K562 (cell line): ENCODE results near the gene KLHL24. TPM values are rescaled to one million over a fixed set of nuclear protein-coding genes. Genes with fewer than 3 reads are reported as not detected.
A peak's percentile ranks its signal among the peaks of the same experiment; 100 is the strongest.

Experiments used
- ATAC-seq: fragments of 200-7000 bp; cut with Tn5 transposase; 3 replicates; pipeline ENCODE4 v1.9.1; 2020; ENCODE audit warnings: moderate library complexity
- BruUV-seq: library from RNA; stranded (reverse); fragments of 400-500 nt; replicated peaks from 2 replicates; lab custom pipeline; 2021; lab: Mats Ljungman, UMichigan
- CTCF ChIA-PET: fragments of 300-600 bp; formaldehyde crosslinking; extraction: SDS; loops from one replicate; lab custom pipeline; 2021; ENCODE audit warnings: low intra/inter-chr PET ratio; lab: Yijun Ruan, JAX
- POLR2A ChIA-PET: fragments of 300-600, 350-650 bp; sonication (Branson Sonifier 250); formaldehyde crosslinking; extraction: SDS; loops from one replicate; lab custom pipeline; 2021; ENCODE audit warnings: antibody characterized with exemption, inconsistent platforms; lab: Yijun Ruan, JAX
- DNase-seq, 4 experiments: peaks; one replicate each; pipeline versions ENCODE4 v3.0.0 to v3.0.0-alpha.2; 2011 to 2018; ENCODE audit warnings: low spot score in 3 of 4, mixed read lengths in 3 of 4; ENCODE audit errors: extremely low read depth in 1 of 4
- FAIRE-seq: peaks from 2 replicates; lab custom pipeline; 2011; peaks lifted over from hg19 to GRCh38; lab: Jason Lieb, UNC
- H2AFZ ChIP-seq: 2 replicates; pipeline ENCODE4 v1.6.0; 2011; ENCODE audit warnings: low read depth, low read length, control low read depth, inconsistent platforms
- H3K27ac ChIP-seq: fragments of 200-600 bp; 3 replicates; pipeline ENCODE4 v1.8.0; 2011; ENCODE audit warnings: low read depth, mild to moderate bottlenecking, control low read depth, inconsistent platforms, low read length, moderate library complexity, mixed read lengths; ENCODE audit errors: extremely low read depth
- H3K27me3 ChIP-seq, 2 experiments: fragments of 300-600 bp in 1 of 2; 2 replicates in 1 of 2; 3 replicates in 1 of 2; pipeline versions ENCODE4 v1.6.0 to v1.8.0; 2011; ENCODE audit warnings: inconsistent platforms in 2 of 2, low read length in 2 of 2, mild to moderate bottlenecking in 1 of 2, mixed read lengths in 1 of 2, moderate library complexity in 1 of 2; ENCODE audit not compliant: control insufficient read depth in 2 of 2, insufficient read depth in 2 of 2
- H3K36me3 ChIP-seq: fragments of 300-600 bp; 3 replicates; pipeline ENCODE4 v1.8.0; 2011; ENCODE audit warnings: mild to moderate bottlenecking, low read length, inconsistent platforms; ENCODE audit not compliant: control insufficient read depth, insufficient read depth
- H3K4me1 ChIP-seq, 2 experiments: fragments of 200-600 bp in 1 of 2; replicated peaks in 1 of 2; 2 replicates in 1 of 2; 3 replicates in 1 of 2; pipeline versions ENCODE4 v1.5.1 to v1.8.0; 2011; ENCODE audit warnings: inconsistent platforms in 2 of 2, low read length in 2 of 2, mild to moderate bottlenecking in 1 of 2, mixed read lengths in 1 of 2, moderate library complexity in 1 of 2; ENCODE audit not compliant: control insufficient read depth in 2 of 2, insufficient read depth in 2 of 2
- H3K4me2 ChIP-seq: 2 replicates; pipeline ENCODE4 v1.6.1; 2011; ENCODE audit warnings: low read length, control low read depth, inconsistent platforms, mixed read lengths; ENCODE audit not compliant: insufficient read depth
- H3K4me3 ChIP-seq: fragments of 200-600 bp; sonication (generic), shearing (Covaris generic); 2 replicates; pipeline ENCODE4 v1.5.1; 2016; ENCODE audit warnings: control low read depth, inconsistent platforms
- H3K79me2 ChIP-seq: fragments of 200-600 bp; 3 replicates; pipeline ENCODE4 v1.8.0; 2011; ENCODE audit warnings: low read length, inconsistent platforms; ENCODE audit not compliant: control insufficient read depth, insufficient read depth
- H3K9ac ChIP-seq, 2 experiments: 2 replicates each; pipeline versions ENCODE4 v1.6.0 to v1.6.1; 2011; ENCODE audit warnings: low read depth in 2 of 2, low read length in 2 of 2, control low read depth in 1 of 2, inconsistent platforms in 1 of 2, mild to moderate bottlenecking in 1 of 2, mixed read lengths in 1 of 2; ENCODE audit not compliant: insufficient read depth in 1 of 2
- H3K9me1 ChIP-seq: one replicate; pipeline ENCODE4 v1.6.0; 2011; ENCODE audit warnings: inconsistent platforms, mild to moderate bottlenecking, low read length, moderate library complexity; ENCODE audit not compliant: control insufficient read depth, insufficient read depth
- H3K9me3 ChIP-seq: replicated peaks from 2 replicates; pipeline ENCODE4 v1.5.1; 2011; ENCODE audit warnings: low read depth, low read length, inconsistent platforms; ENCODE audit not compliant: control insufficient read depth, insufficient read depth
- H4K20me1 ChIP-seq: replicated peaks from 2 replicates; pipeline ENCODE4 v1.6.1; 2011; ENCODE audit warnings: low read length, inconsistent platforms, mixed read lengths; ENCODE audit not compliant: control insufficient read depth, insufficient read depth
- C11orf30 ChIP-seq: fragments of 450-650 bp; IDR thresholded peaks from 2 replicates; pipeline ENCODE4 v1.6.1; 2016; ENCODE audit warnings: low read depth, mild to moderate bottlenecking
- DPF2 ChIP-seq: fragments of 450-650 bp; IDR thresholded peaks from 2 replicates; pipeline ENCODE4 v1.6.1; 2016
- EHMT2 ChIP-seq: fragments of 450-650 bp; IDR thresholded peaks from 2 replicates; pipeline ENCODE4 v1.6.1; 2018; ENCODE audit warnings: antibody characterized with exemption
- GTF2F1 ChIP-seq: IDR thresholded peaks from 2 replicates; pipeline ENCODE4 v1.6.1; 2011; ENCODE audit warnings: low read depth, low read length, improper control_type of control experiment
- HDAC3 ChIP-seq: fragments of 450-650 bp; IDR thresholded peaks from 2 replicates; pipeline ENCODE4 v1.6.1; 2018; ENCODE audit warnings: borderline replicate concordance, mild to moderate bottlenecking, moderate library complexity; ENCODE audit not compliant: partially characterized antibody
- LEF1 ChIP-seq: fragments of 450-650 bp; IDR thresholded peaks from 2 replicates; pipeline ENCODE4 v1.6.1; 2016; ENCODE audit warnings: mild to moderate bottlenecking
- MAFF ChIP-seq: IDR thresholded peaks from 2 replicates; pipeline ENCODE4 v1.6.1; 2012; ENCODE audit warnings: low read length, improper control_type of control experiment
- MAFG ChIP-seq: fragments of 450-650 bp; conservative IDR thresholded peaks from 2 replicates; pipeline ENCODE4 v1.6.1; 2016; ENCODE audit warnings: missing genetic modification characterization, missing compliant biosample characterization
- MAFK ChIP-seq: IDR thresholded peaks from 2 replicates; pipeline ENCODE4 v1.6.1; 2011; ENCODE audit warnings: low read length, improper control_type of control experiment
- MCM7 ChIP-seq, 2 experiments: fragments of 450-650 bp; IDR thresholded peaks; 2 replicates each; pipeline ENCODE4 v1.6.1; 2016 to 2018
- MTA3 ChIP-seq: fragments of 450-650 bp; formaldehyde crosslinking; IDR thresholded peaks from 2 replicates; pipeline ENCODE4 v1.6.1; 2017; ENCODE audit warnings: mild to moderate bottlenecking, borderline replicate concordance
- NFE2 ChIP-seq: IDR thresholded peaks from 2 replicates; pipeline ENCODE4 v1.6.1; 2014; ENCODE audit warnings: antibody characterized with exemption, low read depth
- NFE2L1 ChIP-seq: fragments of 450-650 bp; IDR thresholded peaks from 2 replicates; pipeline ENCODE4 v1.6.1; 2016; ENCODE audit warnings: missing genetic modification characterization, low read depth, mild to moderate bottlenecking, missing compliant biosample characterization, moderate library complexity, borderline replicate concordance
- RCOR1 ChIP-seq, 2 experiments: IDR thresholded peaks; 2 replicates each; pipeline ENCODE4 v1.6.1; 2012; ENCODE audit warnings: low read depth in 2 of 2, low read length in 2 of 2, borderline replicate concordance in 1 of 2, improper control_type of control experiment in 1 of 2
- SMARCA4 ChIP-seq: fragments of 450-650 bp; IDR thresholded peaks from 2 replicates; pipeline ENCODE4 v1.6.1; 2016
- TRIM24 ChIP-seq, 2 experiments: fragments of 450-650 bp; IDR thresholded peaks; 2 replicates each; pipeline ENCODE4 v1.6.1; 2016
- USF2 ChIP-seq: sonication (generic); formaldehyde crosslinking; IDR thresholded peaks from 2 replicates; pipeline ENCODE4 v1.5.0; 2020; ENCODE audit warnings: missing genetic modification reagents
- WHSC1 ChIP-seq: IDR thresholded peaks from one replicate; pipeline ENCODE4 v1.6.1; 2012; ENCODE audit warnings: low read length, control low read depth, inconsistent platforms
- ZNF133 ChIP-seq: fragments of 250-450 bp; sonication (Bioruptor Pico); IDR thresholded peaks from 2 replicates; pipeline ENCODE4 v1.4.0; 2020; ENCODE audit warnings: mild to moderate bottlenecking
- ZNF217 ChIP-seq: sonication (generic); formaldehyde crosslinking; IDR thresholded peaks from 2 replicates; pipeline ENCODE4 v1.8.0; 2022; ENCODE audit warnings: mild to moderate bottlenecking, missing genetic modification reagents
- ZNF253 ChIP-seq: fragments of 250-450 bp; sonication (Bioruptor Pico); conservative IDR thresholded peaks from 2 replicates; pipeline ENCODE4 v1.6.1; 2021; ENCODE audit warnings: mild to moderate bottlenecking
- ZNF316 ChIP-seq: fragments of 450-650 bp; IDR thresholded peaks from 2 replicates; pipeline ENCODE4 v1.6.1; 2016
- WGBS: fragments of 100-300 bp; shearing (Covaris generic); methylation state at CpG from one replicate; pipeline ENCODE4 v1.1.6; 2016; ENCODE audit warnings: low coverage, mixed read lengths; ENCODE audit not compliant: insufficient coverage; ENCODE audit errors: missing lambda C conversion rate; 5-methylcytosine and 5-hydroxymethylcytosine counted together
- in situ Hi-C: fragments of 300-500 bp; cut with MboI; formaldehyde crosslinking; loops from 4 replicates; pipeline ENCODE4 v1.15.0; 2018; ENCODE audit warnings: inconsistent platforms, mixed read lengths
- intact Hi-C: fragments of 100-400 bp; cut with micrococcal nuclease; formaldehyde crosslinking; loops from 2 replicates; pipeline ENCODE4 v1.14.2; 2022
- polyA plus RNA-seq, 8 experiments: library from polyadenylated mRNA; depleted of rRNA in 4 of 8; stranded (reverse) in 5 of 8; unstranded in 3 of 8; fragments of >200 nt; fragmentation: Nextera tagmentation in 2 of 8; fragmentation: Illumina TruSeq in 1 of 8; extraction: Ambion mirVana in 2 of 8; extraction: Trizol in 1 of 8; gene quantifications; 2 replicates each; pipeline versions ENCODE4 v1.2.1 to v1.2.3, GENCODE V29; 2011 to 2014; ENCODE audit warnings: inconsistent platforms in 1 of 8, missing spikeins in 1 of 8
- total RNA-seq, 7 experiments: library from RNA; depleted of rRNA in 6 of 7; stranded (reverse); fragments of >200 nt in 6 of 7; fragmentation: Illumina TruSeq in 2 of 7; extraction: Trizol in 2 of 7; gene quantifications; 2 replicates each; pipeline versions ENCODE4 v1.2.1 to v1.2.3, GENCODE V29; 2011 to 2021; ENCODE audit warnings: low replicate concordance in 1 of 7
- TF ChIP-seq, protein P1 (sequence below): sonication (generic); formaldehyde crosslinking; IDR thresholded peaks from 2 replicates; pipeline ENCODE4 v1.8.0; 2023; ENCODE audit warnings: mild to moderate bottlenecking, missing genetic modification reagents

Gene KLHL24
- total and polyA plus RNA-seq, 9 of the 15 experiments (the other 6 are each of a cell fraction or from before 2014, with no cell fraction given), result 3.3 to 21.2 (median 14.2) TPM

- FAIRE-seq (no peak), ATAC-seq (no peak), DNase-seq (no peak)
- ChIA-PET CTCF (no interaction called here), POLR2A (no interaction called here)
- H3K9me3 ChIP-seq, result no peaks in the 10 kb centered on the region
- no peaks in the 10 kb centered on the region for H3K27me3 ChIP-seq
- no peaks in the 10 kb centered on the region for H3K79me2 ChIP-seq
- no TSS peak for BruUV-seq
- H3K4me3 ChIP-seq, result no peak overlapping the region
- in situ Hi-C loops (no loop called here), intact Hi-C loops (no loop called here)
- no peak for TF ChIP-seq RCOR1 (IDR thresholded peaks at IDR 0.05; ENCODE audit: borderline replicate concordance in 1 of 2, low read depth in 2 of 2, low read length in 2 of 2)
- peak; percentile 79 for TF ChIP-seq NFE2
- TF ChIP-seq SMARCA4, result peak; percentile 24; the same call in 1 of the 2 replicates
- no peak for TF ChIP-seq MCM7 (IDR thresholded peaks at IDR 0.05)
- no peak for TF ChIP-seq GTF2F1
- TF ChIP-seq MAFF, result peak; percentile 80
- peak; percentile 90 for TF ChIP-seq MAFG (tag)
- no peak for TF ChIP-seq HDAC3
- TF ChIP-seq ZNF217, result no peak
- TF ChIP-seq MAFK, result peak; percentile 74; the same call in 1 of the 2 replicates
- TF ChIP-seq DPF2, result peak; percentile 28; the same call in 1 of the 2 replicates
- TF ChIP-seq ZNF316, result peak; percentile 93
- TF ChIP-seq LEF1, result no peak
- TF ChIP-seq, protein P1, sequence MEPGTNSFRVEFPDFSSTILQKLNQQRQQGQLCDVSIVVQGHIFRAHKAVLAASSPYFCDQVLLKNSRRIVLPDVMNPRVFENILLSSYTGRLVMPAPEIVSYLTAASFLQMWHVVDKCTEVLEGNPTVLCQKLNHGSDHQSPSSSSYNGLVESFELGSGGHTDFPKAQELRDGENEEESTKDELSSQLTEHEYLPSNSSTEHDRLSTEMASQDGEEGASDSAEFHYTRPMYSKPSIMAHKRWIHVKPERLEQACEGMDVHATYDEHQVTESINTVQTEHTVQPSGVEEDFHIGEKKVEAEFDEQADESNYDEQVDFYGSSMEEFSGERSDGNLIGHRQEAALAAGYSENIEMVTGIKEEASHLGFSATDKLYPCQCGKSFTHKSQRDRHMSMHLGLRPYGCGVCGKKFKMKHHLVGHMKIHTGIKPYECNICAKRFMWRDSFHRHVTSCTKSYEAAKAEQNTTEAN, result no peak
- no peak for TF ChIP-seq USF2 (CRISPR knock-in tag)
- no peak for TF ChIP-seq WHSC1
- no peak for TF ChIP-seq EHMT2
- no peak for TF ChIP-seq ZNF133
- peak; percentile 76 for TF ChIP-seq NFE2L1 (tag)
- no peak for TF ChIP-seq MTA3
- TF ChIP-seq ZNF253 (CRISPR knock-in tag), result no peak
- peak in 1 of 2 experiments; percentile 39; a peak in 1 of 4 replicates for TF ChIP-seq TRIM24 (IDR thresholded peaks at IDR 0.05)
- peak; percentile 88 for TF ChIP-seq C11orf30
- H3K4me2 ChIP-seq, result no peak overlapping the region
- peak overlapping the region; percentile 62; the same call in 1 of the 2 replicates for H2AFZ ChIP-seq
- no peaks in the 10 kb centered on the region for H4K20me1 ChIP-seq
- WGBS, result 94% methylated on average over 2 of the region's 3 CpGs
- no peaks in the 10 kb centered on the region for H3K9me1 ChIP-seq
- H3K4me1 ChIP-seq, result no peaks in the 10 kb centered on the region; a peak in 1 of 5 replicates
- no peaks in the 10 kb centered on the region for H3K36me3 ChIP-seq
- no peak overlapping the region for H3K27ac ChIP-seq
- H3K9ac ChIP-seq, result no peak overlapping the region
Observed at GRCh38 chr3:183688874-183689273, 53.5 kb downstream of the KLHL24 start.
